ENCODE measurements around the gene DCAF8. TPM values are rescaled to one million over a fixed set of nuclear protein-coding genes. Genes with fewer than 3 reads are reported as not detected.
A peak's percentile ranks its signal among the peaks of the same experiment; 100 is the strongest.

The DCAF8 gene
- total RNA-seq, 2 donors from 2014 or later: 185 to 238 TPM

DNA sequence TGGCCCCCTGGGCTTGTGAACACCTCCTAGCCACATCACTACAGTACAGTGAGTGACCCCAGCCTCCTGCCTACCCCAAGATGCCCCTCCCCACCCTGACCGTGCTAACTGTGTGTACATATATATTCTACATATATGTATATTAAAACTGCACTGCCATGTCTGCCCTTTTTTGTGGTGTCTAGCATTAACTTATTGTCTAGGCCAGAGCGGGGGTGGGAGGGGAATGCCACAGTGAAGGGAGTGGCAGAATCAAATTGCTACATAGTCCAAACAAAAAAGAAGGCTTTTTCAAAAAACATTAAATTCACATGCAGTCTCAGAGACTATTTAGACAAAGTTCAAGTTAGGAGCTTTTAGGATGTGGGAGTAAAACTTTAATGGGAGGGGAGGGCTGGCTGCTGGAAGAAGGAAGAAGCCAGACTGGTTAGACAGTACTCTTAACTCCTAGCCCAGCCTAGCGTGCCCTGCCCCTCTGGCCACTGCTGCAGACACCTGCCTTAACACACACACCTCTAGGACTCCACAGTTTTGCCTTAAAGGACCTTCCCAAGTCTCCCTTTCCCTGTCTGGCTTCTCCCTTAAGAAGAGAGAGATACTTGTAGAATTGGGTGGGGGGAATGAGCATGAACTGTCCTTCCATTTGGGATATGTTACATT, 47.7 kb downstream of the DCAF8 start:
- Mint-ChIP-seq H3K27ac (no peak overlapping the region), H3K27me3 (ENCODE audit: insufficient read depth) (no peaks in the 10 kb centered on the region), H3K4me1 (peaks cover 43% of the 10 kb centered on the region), H3K9me3 (no peaks in the 10 kb centered on the region), H3K4me3 (no peak overlapping the region), H3K36me3 (ENCODE audit: low read depth) (peaks cover 68% of the 10 kb centered on the region)
- H3K9ac ChIP-seq (ENCODE audit: extremely low read depth, low read length, poor library complexity, severe bottlenecking): no peak overlapping the region
- no peak for DNase-seq
- H3K36me3 ChIP-seq (ENCODE audit: control insufficient read depth, insufficient read depth, low read length): peaks cover 85% of the 10 kb centered on the region
- WGBS, 2 experiments (ENCODE audit: insufficient coverage in 1 of 2, insufficient read length in 1 of 2): 95 to 100% methylated on average over 1 to 3 of the region's 3 CpGs
- TF ChIP-seq, protein P1, sequence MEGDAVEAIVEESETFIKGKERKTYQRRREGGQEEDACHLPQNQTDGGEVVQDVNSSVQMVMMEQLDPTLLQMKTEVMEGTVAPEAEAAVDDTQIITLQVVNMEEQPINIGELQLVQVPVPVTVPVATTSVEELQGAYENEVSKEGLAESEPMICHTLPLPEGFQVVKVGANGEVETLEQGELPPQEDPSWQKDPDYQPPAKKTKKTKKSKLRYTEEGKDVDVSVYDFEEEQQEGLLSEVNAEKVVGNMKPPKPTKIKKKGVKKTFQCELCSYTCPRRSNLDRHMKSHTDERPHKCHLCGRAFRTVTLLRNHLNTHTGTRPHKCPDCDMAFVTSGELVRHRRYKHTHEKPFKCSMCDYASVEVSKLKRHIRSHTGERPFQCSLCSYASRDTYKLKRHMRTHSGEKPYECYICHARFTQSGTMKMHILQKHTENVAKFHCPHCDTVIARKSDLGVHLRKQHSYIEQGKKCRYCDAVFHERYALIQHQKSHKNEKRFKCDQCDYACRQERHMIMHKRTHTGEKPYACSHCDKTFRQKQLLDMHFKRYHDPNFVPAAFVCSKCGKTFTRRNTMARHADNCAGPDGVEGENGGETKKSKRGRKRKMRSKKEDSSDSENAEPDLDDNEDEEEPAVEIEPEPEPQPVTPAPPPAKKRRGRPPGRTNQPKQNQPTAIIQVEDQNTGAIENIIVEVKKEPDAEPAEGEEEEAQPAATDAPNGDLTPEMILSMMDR (conservative IDR thresholded peaks at IDR 0.05): no peak
- no peak overlapping the region for H3K4me3 ChIP-seq (ENCODE audit: low read length)
- H3K9me3 ChIP-seq (ENCODE audit: control insufficient read depth, low read length): no peaks in the 10 kb centered on the region
- peaks cover 7% of the 10 kb centered on the region for H3K4me1 ChIP-seq (ENCODE audit: control insufficient read depth, insufficient read depth, low read length)
- no peak overlapping the region for H3K27ac ChIP-seq (ENCODE audit: low read depth, low read length)
- no peaks in the 10 kb centered on the region for H3K27me3 ChIP-seq (ENCODE audit: control insufficient read depth, insufficient read depth, low read length, poor library complexity, severe bottlenecking)

DNA sequence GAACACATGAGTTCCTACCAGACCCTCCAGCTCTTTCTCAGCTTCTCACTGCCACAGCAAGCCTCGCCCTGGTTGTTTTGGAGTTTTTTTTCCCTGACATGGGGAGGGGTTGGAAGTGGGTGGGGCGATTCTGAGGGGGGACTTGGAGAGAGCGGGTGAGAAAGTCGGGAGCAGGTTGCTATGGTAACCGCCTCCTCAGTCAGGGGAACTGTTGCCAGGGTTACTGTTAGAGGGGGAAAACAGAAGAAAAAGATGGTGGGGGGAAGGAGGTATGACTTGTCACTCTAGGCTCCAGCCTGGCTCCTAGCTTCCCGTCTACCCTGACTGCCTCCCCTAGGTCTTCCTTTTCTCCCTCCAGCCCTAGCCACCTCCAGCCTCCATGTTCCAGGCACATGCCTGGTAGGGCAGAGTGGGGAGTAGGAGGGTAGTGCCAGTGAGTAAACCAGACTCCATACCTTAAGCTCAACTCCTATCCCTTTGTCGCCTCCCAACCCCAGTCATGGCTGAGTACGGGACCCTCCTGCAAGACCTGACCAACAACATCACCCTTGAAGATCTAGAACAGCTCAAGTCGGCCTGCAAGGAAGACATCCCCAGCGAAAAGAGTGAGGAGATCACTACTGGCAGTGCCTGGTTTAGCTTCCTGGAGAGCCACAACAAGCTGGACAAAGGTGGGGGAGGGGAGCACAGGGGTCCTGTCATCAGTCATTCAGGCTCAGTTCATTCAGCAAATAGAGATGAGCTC, 51.1 kb downstream of the DCAF8 start:
- peaks cover 11% of the 10 kb centered on the region for H3K4me1 ChIP-seq (ENCODE audit: control insufficient read depth, insufficient read depth, low read length)
- Mint-ChIP-seq H3K27ac (peak overlapping the region; percentile 15), H3K4me1 (peaks cover 56% of the 10 kb centered on the region), H3K4me3 (no peak overlapping the region), H3K27me3 (ENCODE audit: insufficient read depth) (no peaks in the 10 kb centered on the region), H3K9me3 (no peaks in the 10 kb centered on the region), H3K36me3 (ENCODE audit: low read depth) (peaks cover 55% of the 10 kb centered on the region)
- peak overlapping the region; percentile 69 for H3K27ac ChIP-seq (ENCODE audit: low read depth, low read length)
- H3K4me3 ChIP-seq (ENCODE audit: low read length): no peak overlapping the region
- no peak overlapping the region for H3K9ac ChIP-seq (ENCODE audit: extremely low read depth, low read length, poor library complexity, severe bottlenecking)
- H3K36me3 ChIP-seq (ENCODE audit: control insufficient read depth, insufficient read depth, low read length): peaks cover 65% of the 10 kb centered on the region
- no peaks in the 10 kb centered on the region for H3K9me3 ChIP-seq (ENCODE audit: control insufficient read depth, low read length)
- H3K27me3 ChIP-seq (ENCODE audit: control insufficient read depth, insufficient read depth, low read length, poor library complexity, severe bottlenecking): no peaks in the 10 kb centered on the region
- WGBS, 2 experiments (ENCODE audit: insufficient coverage in 1 of 2, insufficient read length in 1 of 2): 83 to 90% methylated on average over 4 to 10 of the region's 10 CpGs
- TF ChIP-seq, protein P1 (conservative IDR thresholded peaks at IDR 0.05): no peak
- DNase-seq: no peak

DNA sequence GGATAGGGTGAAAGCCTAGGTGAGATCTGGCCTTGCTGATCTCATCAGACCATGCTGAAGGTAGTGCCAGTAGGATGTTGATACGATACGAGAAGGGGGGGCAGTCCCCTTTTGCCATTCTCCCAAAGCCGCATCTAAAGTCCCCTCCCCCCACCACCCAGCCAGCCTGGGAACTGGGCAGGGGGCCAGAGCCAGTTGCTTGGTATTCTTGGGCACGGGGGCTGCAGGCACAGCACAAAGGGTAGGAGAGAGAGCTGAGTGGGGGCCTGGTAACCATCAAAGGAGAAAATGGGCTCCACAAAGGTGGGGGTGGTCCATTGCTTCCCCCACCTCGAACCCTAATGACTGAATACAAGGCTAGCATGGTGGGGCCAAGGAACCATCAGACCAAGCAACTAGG, 51.8 kb downstream of the DCAF8 start:
- H3K27ac Mint-ChIP-seq: no peak overlapping the region
- DNase-seq: no peak
- Histone ChIP-seq H3K36me3 (ENCODE audit: control insufficient read depth, insufficient read depth, low read length) (peaks cover 59% of the 10 kb centered on the region), H3K9ac (ENCODE audit: extremely low read depth, low read length, poor library complexity, severe bottlenecking) (no peak overlapping the region), H3K27me3 (ENCODE audit: control insufficient read depth, insufficient read depth, low read length, poor library complexity, severe bottlenecking) (no peaks in the 10 kb centered on the region), H3K4me1 (ENCODE audit: control insufficient read depth, insufficient read depth, low read length) (peaks cover 13% of the 10 kb centered on the region), H3K9me3 (ENCODE audit: control insufficient read depth, low read length) (no peaks in the 10 kb centered on the region), H3K27ac (ENCODE audit: low read depth, low read length) (peak overlapping the region; percentile 69), H3K4me3 (ENCODE audit: low read length) (no peak overlapping the region)
- peaks cover 48% of the 10 kb centered on the region for H3K36me3 Mint-ChIP-seq (ENCODE audit: low read depth)
- WGBS, 2 experiments (ENCODE audit: insufficient coverage in 1 of 2, insufficient read length in 1 of 2): 83 to 90% methylated on average over 1 to 4 of the region's 5 CpGs
- peaks cover 60% of the 10 kb centered on the region for H3K4me1 Mint-ChIP-seq
- TF ChIP-seq, protein P1 (conservative IDR thresholded peaks at IDR 0.05): no peak
- H3K9me3 Mint-ChIP-seq: no peaks in the 10 kb centered on the region
- no peak overlapping the region for H3K4me3 Mint-ChIP-seq
- no peaks in the 10 kb centered on the region for H3K27me3 Mint-ChIP-seq (ENCODE audit: insufficient read depth)
